H1 (cell line): Measurements from ENCODE around the gene TOMM7.

Experiments
- CREB1 ChIP-seq: IDR thresholded peaks from 2 replicates; pipeline ENCODE4 v1.6.1; 2012; ENCODE audit warnings: inconsistent platforms
- HDAC2 ChIP-seq, 2 experiments: fragments of 300-600 bp in 1 of 2; sonication (generic) in 1 of 2; IDR thresholded peaks; 2 replicates each; pipeline ENCODE4 v1.6.1; 2011 to 2012; ENCODE audit warnings: low read depth in 2 of 2, low read length in 2 of 2, mild to moderate bottlenecking in 2 of 2, moderate library complexity in 2 of 2, borderline replicate concordance in 1 of 2, inconsistent platforms in 1 of 2
- NANOG ChIP-seq: IDR thresholded peaks from 2 replicates; pipeline ENCODE4 v1.6.1; 2011; ENCODE audit warnings: low read length, low read depth, mild to moderate bottlenecking, inconsistent platforms; ENCODE audit not compliant: insufficient read depth, poor library complexity, severe bottlenecking
- POLR2A ChIP-seq, 2 experiments: IDR thresholded peaks; 1 replicate in 1 of 2; 2 replicates in 1 of 2; pipeline ENCODE4 v1.6.1; 2011; ENCODE audit warnings: low read depth in 2 of 2, low read length in 2 of 2, mild to moderate bottlenecking in 2 of 2; ENCODE audit errors: control extremely low read depth in 1 of 2
- POU5F1 ChIP-seq: IDR thresholded peaks from 2 replicates; pipeline ENCODE4 v1.6.1; 2011; ENCODE audit warnings: low read depth, mild to moderate bottlenecking, low read length, moderate library complexity
- RAD21 ChIP-seq, 2 experiments: IDR thresholded peaks in 1 of 2; conservative IDR thresholded peaks in 1 of 2; 2 replicates each; pipeline ENCODE4 v1.6.1; 2011; ENCODE audit warnings: low read depth in 2 of 2, low read length in 2 of 2, improper control_type of control experiment in 1 of 2, inconsistent platforms in 1 of 2, mild to moderate bottlenecking in 1 of 2, moderate library complexity in 1 of 2
- SAP30 ChIP-seq: fragments of 300-600 bp; sonication (generic); IDR thresholded peaks from 2 replicates; pipeline ENCODE4 v1.7.1; 2012; ENCODE audit warnings: low read length, moderate library complexity, mild to moderate bottlenecking, inconsistent platforms; ENCODE audit not compliant: insufficient read depth, insufficient replicate concordance
- TF ChIP-seq, protein P1 (sequence below), 3 experiments: IDR thresholded peaks; 1 replicate in 2 of 3; 2 replicates in 1 of 3; pipeline versions ENCODE4 v1.5.1 to v1.6.1; 2011; ENCODE audit warnings: low read length in 3 of 3, mild to moderate bottlenecking in 3 of 3, inconsistent platforms in 2 of 3, low read depth in 1 of 3, moderate library complexity in 1 of 3; ENCODE audit not compliant: insufficient read depth in 1 of 3; ENCODE audit errors: control extremely low read depth in 1 of 3

- TF ChIP-seq NANOG = no peak
- TF ChIP-seq CREB1 = no peak
- no peak for TF ChIP-seq SAP30
- TF ChIP-seq, protein P1, sequence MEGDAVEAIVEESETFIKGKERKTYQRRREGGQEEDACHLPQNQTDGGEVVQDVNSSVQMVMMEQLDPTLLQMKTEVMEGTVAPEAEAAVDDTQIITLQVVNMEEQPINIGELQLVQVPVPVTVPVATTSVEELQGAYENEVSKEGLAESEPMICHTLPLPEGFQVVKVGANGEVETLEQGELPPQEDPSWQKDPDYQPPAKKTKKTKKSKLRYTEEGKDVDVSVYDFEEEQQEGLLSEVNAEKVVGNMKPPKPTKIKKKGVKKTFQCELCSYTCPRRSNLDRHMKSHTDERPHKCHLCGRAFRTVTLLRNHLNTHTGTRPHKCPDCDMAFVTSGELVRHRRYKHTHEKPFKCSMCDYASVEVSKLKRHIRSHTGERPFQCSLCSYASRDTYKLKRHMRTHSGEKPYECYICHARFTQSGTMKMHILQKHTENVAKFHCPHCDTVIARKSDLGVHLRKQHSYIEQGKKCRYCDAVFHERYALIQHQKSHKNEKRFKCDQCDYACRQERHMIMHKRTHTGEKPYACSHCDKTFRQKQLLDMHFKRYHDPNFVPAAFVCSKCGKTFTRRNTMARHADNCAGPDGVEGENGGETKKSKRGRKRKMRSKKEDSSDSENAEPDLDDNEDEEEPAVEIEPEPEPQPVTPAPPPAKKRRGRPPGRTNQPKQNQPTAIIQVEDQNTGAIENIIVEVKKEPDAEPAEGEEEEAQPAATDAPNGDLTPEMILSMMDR (IDR thresholded peaks at IDR 0.05; ENCODE audit: control extremely low read depth in 1 of 3, insufficient read depth in 1 of 3, low read depth in 1 of 3, low read length in 3 of 3) = no peak
- TF ChIP-seq POLR2A (IDR thresholded peaks at IDR 0.05; ENCODE audit: control extremely low read depth in 1 of 2, low read depth in 2 of 2, low read length in 2 of 2) = no peak; a peak in 1 of 3 replicates
- TF ChIP-seq POU5F1 = no peak
- no peak for TF ChIP-seq RAD21 (IDR thresholded peaks at IDR 0.05 in 1 of 2, conservative IDR thresholded peaks at IDR 0.05 in 1 of 2; ENCODE audit: low read depth in 2 of 2, low read length in 2 of 2)
- TF ChIP-seq HDAC2 (IDR thresholded peaks at IDR 0.05; ENCODE audit: borderline replicate concordance in 1 of 2, low read depth in 2 of 2, low read length in 2 of 2) = no peak
Observed at GRCh38 chr7:22867589-22867988, 44.9 kb upstream of the TOMM7 start.
